CD14-positive monocyte (primary cell): Measurements from ENCODE around the gene RAB11FIP4. TPM values are rescaled to one million over a fixed set of nuclear protein-coding genes. Genes with fewer than 3 reads are reported as not detected.
A peak's percentile ranks its signal among the peaks of the same experiment; 100 is the strongest.

Source experiments
- DNase-seq, 3 donors: peaks; one replicate each; pipeline ENCODE4 v3.0.0-alpha.2; 2011 to 2022
- H2AFZ ChIP-seq: 2 replicates; pipeline ENCODE4 v1.6.0; 2012; ENCODE audit warnings: mild to moderate bottlenecking, low read depth, low read length, inconsistent platforms; ENCODE audit not compliant: insufficient read depth, poor library complexity, severe bottlenecking
- H3K27ac ChIP-seq, 2 donors: 1 replicate in 1 of 2; 2 replicates in 1 of 2; pipeline ENCODE4 v1.5.1; 2012 to 2013; ENCODE audit warnings: low read length in 2 of 2, control low read depth in 1 of 2, inconsistent platforms in 1 of 2, low read depth in 1 of 2, mild to moderate bottlenecking in 1 of 2
- H3K27me3 ChIP-seq, 2 donors: one replicate each; pipeline versions ENCODE4 v1.6.0 to v1.6.1; 2011 to 2013; ENCODE audit warnings: low read length in 2 of 2; ENCODE audit not compliant: control insufficient read depth in 2 of 2, insufficient read depth in 2 of 2
- H3K36me3 ChIP-seq, 2 donors: replicated peaks in 1 of 2; 1 replicate in 1 of 2; 2 replicates in 1 of 2; pipeline versions ENCODE4 v1.5.1 to v1.6.1; 2012 to 2013; ENCODE audit warnings: low read length in 2 of 2, control low read depth in 1 of 2, inconsistent platforms in 1 of 2, mild to moderate bottlenecking in 1 of 2; ENCODE audit not compliant: insufficient read depth in 2 of 2, control insufficient read depth in 1 of 2
- H3K4me1 ChIP-seq, 2 donors: 1 replicate in 1 of 2; 2 replicates in 1 of 2; pipeline versions ENCODE4 v1.5.1 to v1.6.1; 2012 to 2013; ENCODE audit warnings: low read length in 2 of 2, control low read depth in 1 of 2, inconsistent platforms in 1 of 2, mild to moderate bottlenecking in 1 of 2, moderate library complexity in 1 of 2; ENCODE audit not compliant: insufficient read depth in 2 of 2, control insufficient read depth in 1 of 2
- H3K4me2 ChIP-seq: replicated peaks from 2 replicates; pipeline ENCODE3; 2012; ENCODE audit warnings: low read length, moderate library complexity, mild to moderate bottlenecking; ENCODE audit not compliant: poor library complexity, severe bottlenecking; ENCODE audit errors: extremely low read depth
- H3K4me3 ChIP-seq, 3 experiments: fragments of 200-600 bp in 1 of 3; sonication (generic) in 1 of 3; replicated peaks in 1 of 3; 1 replicate in 2 of 3; 2 replicates in 1 of 3; pipeline ENCODE4 v1.5.1; 2011 to 2013; ENCODE audit warnings: low read length in 3 of 3, mild to moderate bottlenecking in 3 of 3, control low read depth in 2 of 3, low read depth in 2 of 3, inconsistent platforms in 1 of 3, moderate library complexity in 1 of 3
- H3K79me2 ChIP-seq: 2 replicates; pipeline ENCODE4 v1.6.0; 2012; ENCODE audit warnings: mild to moderate bottlenecking, control low read depth, inconsistent platforms, low read length, moderate library complexity; ENCODE audit not compliant: insufficient read depth
- H3K9ac ChIP-seq: 2 replicates; pipeline ENCODE4 v1.6.0; 2017; ENCODE audit warnings: low read length, mild to moderate bottlenecking; ENCODE audit not compliant: insufficient read depth, poor library complexity, severe bottlenecking
- H3K9me3 ChIP-seq, 2 donors: replicated peaks in 1 of 2; 1 replicate in 1 of 2; 2 replicates in 1 of 2; pipeline versions ENCODE4 v1.5.1 to v1.6.1; 2012 to 2013; ENCODE audit warnings: low read length in 2 of 2, control low read depth in 1 of 2; ENCODE audit not compliant: control insufficient read depth in 1 of 2, insufficient read depth in 1 of 2
- H4K20me1 ChIP-seq: 2 replicates; pipeline ENCODE4 v1.6.0; 2012; ENCODE audit warnings: mild to moderate bottlenecking, low read length, control low read depth, moderate library complexity; ENCODE audit not compliant: insufficient read depth
- H3K27ac Mint-ChIP-seq, 7 donors: one replicate each; pipeline ENCODE4 v1.8.0; 2020; ENCODE audit warnings: mild to moderate bottlenecking in 7 of 7, mixed read lengths in 7 of 7, moderate library complexity in 6 of 7, inconsistent platforms in 2 of 7
- H3K27me3 Mint-ChIP-seq, 3 donors: one replicate each; pipeline ENCODE4 v1.8.0; 2021 to 2022; ENCODE audit warnings: low read depth in 3 of 3, mild to moderate bottlenecking in 3 of 3, mixed read lengths in 3 of 3, moderate library complexity in 3 of 3, inconsistent platforms in 1 of 3
- H3K36me3 Mint-ChIP-seq, 2 donors: one replicate each; pipeline ENCODE4 v1.8.0; 2020; ENCODE audit warnings: mixed read lengths in 2 of 2, inconsistent platforms in 1 of 2, mild to moderate bottlenecking in 1 of 2
- H3K4me1 Mint-ChIP-seq: one replicate; pipeline ENCODE4 v1.8.0; 2020; ENCODE audit warnings: mild to moderate bottlenecking, mixed read lengths
- H3K4me3 Mint-ChIP-seq, 2 donors: one replicate each; pipeline ENCODE4 v1.8.0; 2020; ENCODE audit warnings: mild to moderate bottlenecking in 2 of 2, mixed read lengths in 2 of 2, moderate library complexity in 1 of 2
- H3K9me3 Mint-ChIP-seq, 7 donors: one replicate each; pipeline ENCODE4 v1.8.0; 2020 to 2022; ENCODE audit warnings: mixed read lengths in 7 of 7, mild to moderate bottlenecking in 6 of 7, moderate library complexity in 6 of 7, inconsistent platforms in 2 of 7
- WGBS: methylation state at CpG from one replicate; pipeline ENCODE4 v1.1.5; 2013; ENCODE audit warnings: missing lambda C conversion rate; ENCODE audit not compliant: insufficient coverage; 5-methylcytosine and 5-hydroxymethylcytosine counted together
- intact Hi-C, 2 donors: fragments of 100-400 bp; cut with micrococcal nuclease; formaldehyde crosslinking; loops; one replicate each; pipeline versions ENCODE4 v1.15.0 to v1.15.1; 2023
- polyA plus RNA-seq, 3 donors: library from polyadenylated mRNA; depleted of rRNA in 1 of 3; unstranded in 2 of 3; stranded (reverse) in 1 of 3; fragments of 300-500 nt in 2 of 3; fragments of >200 nt in 1 of 3; fragmentation: Illumina TruSeq in 2 of 3; gene quantifications; 1 replicate in 2 of 3; 2 replicates in 1 of 3; pipeline ENCODE4 v1.2.3, GENCODE V29; 2012 to 2021
- TF ChIP-seq, protein P1 (sequence below): fragments of 200-600 bp; IDR thresholded peaks from one replicate; pipeline ENCODE4 v1.8.0; 2022; ENCODE audit warnings: antibody characterized with exemption, mild to moderate bottlenecking

The RAB11FIP4 gene
- polyA plus RNA-seq, 3 donors = 10.4 to 21.9 (median 16.2) TPM

DNA sequence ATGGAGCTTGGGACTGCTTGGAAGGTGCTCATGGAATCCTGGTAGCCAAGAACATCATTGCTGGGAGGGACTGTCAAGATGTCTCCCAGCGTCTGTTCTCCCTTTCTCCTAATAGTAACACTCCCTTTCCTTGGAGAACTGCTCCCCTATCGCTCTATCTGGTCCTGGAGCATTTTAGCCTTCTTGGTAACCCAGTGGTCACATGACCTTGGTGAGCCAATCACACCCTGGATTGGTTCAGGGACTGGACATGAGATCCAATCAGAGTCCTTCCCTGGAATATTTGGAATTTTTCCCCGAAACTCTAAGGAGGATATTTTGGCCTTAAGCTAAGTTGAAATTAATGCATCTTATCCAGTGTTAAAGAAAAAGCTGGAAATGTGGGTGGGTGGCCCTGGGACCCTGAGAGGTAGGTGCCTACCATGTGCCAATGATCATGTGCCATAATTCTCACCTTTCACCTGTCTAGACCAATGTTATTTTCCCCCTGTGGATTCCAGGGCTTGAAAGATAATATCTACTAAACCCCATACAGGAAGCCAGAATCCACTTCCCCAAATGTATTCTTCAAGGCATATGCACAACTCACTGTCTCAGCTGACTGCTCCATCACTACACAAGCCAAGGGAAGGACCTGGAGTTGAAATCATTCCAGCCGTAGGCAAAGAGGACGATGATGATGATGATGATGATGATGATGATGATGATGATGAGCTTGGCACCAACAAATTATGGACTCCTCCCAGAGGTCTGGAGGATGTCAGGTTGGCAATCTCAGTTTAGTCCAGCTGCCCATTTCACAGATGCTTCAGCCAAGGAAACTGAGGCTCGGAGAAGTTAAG lies 193.2 kb downstream of the RAB11FIP4 start:
- no peaks in the 10 kb centered on the region for H3K79me2 ChIP-seq
- peaks cover 0 to 3% (median 1%) of the 10 kb centered on the region in 3 donors for H3K27me3 Mint-ChIP-seq

DNA sequence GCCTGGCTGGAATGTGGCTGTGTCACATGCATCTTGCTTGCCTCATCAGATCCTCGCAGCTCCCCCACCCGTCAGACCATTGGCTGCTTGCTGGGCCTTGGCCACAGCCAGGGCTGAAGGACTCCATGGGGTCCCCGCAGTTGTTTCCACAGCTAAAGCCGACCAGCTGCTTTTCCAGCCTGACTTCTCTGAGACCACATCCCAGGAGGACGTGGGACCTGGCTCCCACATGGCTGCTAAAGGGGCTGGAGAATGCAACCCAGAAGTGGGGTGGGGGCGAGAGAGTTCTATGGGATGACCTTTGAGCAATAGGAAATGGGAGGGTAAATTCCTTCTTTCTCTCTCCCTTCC lies 193.8 kb downstream of the RAB11FIP4 start:
- 97% methylated on average over 4 of the region's 6 CpGs for WGBS

More for the DNA sequence above, 193.2 kb downstream of the RAB11FIP4 start:
- Histone ChIP-seq H3K4me2 (no peak overlapping the region), H4K20me1 (no peaks in the 10 kb centered on the region), H3K36me3 (no peaks in the 10 kb centered on the region), H2AFZ (no peak overlapping the region), H3K9me3 (no peaks in the 10 kb centered on the region), H3K4me3 (no peak overlapping the region), H3K9ac (no peak overlapping the region), H3K27me3 (no peaks in the 10 kb centered on the region), H3K27ac (peak overlapping the region in 1 of 2 donors; percentile 34), H3K4me1 (peaks cover 57 to 61% of the 10 kb centered on the region in 2 donors)
- TF ChIP-seq, protein P1, sequence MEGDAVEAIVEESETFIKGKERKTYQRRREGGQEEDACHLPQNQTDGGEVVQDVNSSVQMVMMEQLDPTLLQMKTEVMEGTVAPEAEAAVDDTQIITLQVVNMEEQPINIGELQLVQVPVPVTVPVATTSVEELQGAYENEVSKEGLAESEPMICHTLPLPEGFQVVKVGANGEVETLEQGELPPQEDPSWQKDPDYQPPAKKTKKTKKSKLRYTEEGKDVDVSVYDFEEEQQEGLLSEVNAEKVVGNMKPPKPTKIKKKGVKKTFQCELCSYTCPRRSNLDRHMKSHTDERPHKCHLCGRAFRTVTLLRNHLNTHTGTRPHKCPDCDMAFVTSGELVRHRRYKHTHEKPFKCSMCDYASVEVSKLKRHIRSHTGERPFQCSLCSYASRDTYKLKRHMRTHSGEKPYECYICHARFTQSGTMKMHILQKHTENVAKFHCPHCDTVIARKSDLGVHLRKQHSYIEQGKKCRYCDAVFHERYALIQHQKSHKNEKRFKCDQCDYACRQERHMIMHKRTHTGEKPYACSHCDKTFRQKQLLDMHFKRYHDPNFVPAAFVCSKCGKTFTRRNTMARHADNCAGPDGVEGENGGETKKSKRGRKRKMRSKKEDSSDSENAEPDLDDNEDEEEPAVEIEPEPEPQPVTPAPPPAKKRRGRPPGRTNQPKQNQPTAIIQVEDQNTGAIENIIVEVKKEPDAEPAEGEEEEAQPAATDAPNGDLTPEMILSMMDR = no peak
- intact Hi-C loops = loop anchor here in 1 of 2 donors (5.0 to 10.0 kb wide), 2 partner anchors 90 to 98 kb away; no protein-coding TSS in a partner anchor
- WGBS = 95% methylated on average over 3 of the region's 6 CpGs
- no peaks in the 10 kb centered on the region for H3K9me3 Mint-ChIP-seq
- peaks cover 66% of the 10 kb centered on the region for H3K4me1 Mint-ChIP-seq
- H3K36me3 Mint-ChIP-seq = peaks cover 0 to 1% of the 10 kb centered on the region in 2 donors
- peak overlapping the region in 6 of 7 donors; percentile 25 to 93 (median 80) for H3K27ac Mint-ChIP-seq
- H3K4me3 Mint-ChIP-seq = no peak overlapping the region
- DNase-seq = peak in 2 of 3 donors; percentile 64 to 66

More for the DNA sequence above, 193.8 kb downstream of the RAB11FIP4 start:
- TF ChIP-seq, protein P1 = no peak
- no peak overlapping the region for H3K4me3 Mint-ChIP-seq
- H3K9me3 Mint-ChIP-seq = no peaks in the 10 kb centered on the region
- no peak for DNase-seq
- Histone ChIP-seq H2AFZ (no peak overlapping the region), H4K20me1 (no peaks in the 10 kb centered on the region), H3K4me1 (peaks cover 52 to 55% of the 10 kb centered on the region in 2 donors), H3K36me3 (no peaks in the 10 kb centered on the region), H3K4me3 (no peak overlapping the region), H3K9me3 (no peaks in the 10 kb centered on the region), H3K27ac (no peak overlapping the region), H3K27me3 (no peaks in the 10 kb centered on the region), H3K4me2 (no peak overlapping the region), H3K9ac (no peak overlapping the region), H3K79me2 (no peaks in the 10 kb centered on the region)
- H3K4me1 Mint-ChIP-seq = peaks cover 60% of the 10 kb centered on the region
- H3K27me3 Mint-ChIP-seq = peaks cover 0 to 3% (median 1%) of the 10 kb centered on the region in 3 donors
- H3K27ac Mint-ChIP-seq = peak overlapping the region in 3 of 7 donors; percentile 1 to 93 (median 15)
- intact Hi-C loops = loop anchor here in 1 of 2 donors (10.0 kb wide), 1 partner anchor 90 kb away; no protein-coding TSS in a partner anchor
- peaks cover 0 to 1% of the 10 kb centered on the region in 2 donors for H3K36me3 Mint-ChIP-seq
